Sigmoid colon (tissue), 7 donors: ENCODE results near the gene GRAMD4. TPM values are rescaled to one million over a fixed set of nuclear protein-coding genes. Genes with fewer than 3 reads are reported as not detected.

Experiments
- DNase-seq: peaks from one replicate; pipeline ENCODE4 v3.0.0-alpha.2; 2019
- H3K27ac ChIP-seq, 4 donors: fragments of 200-600 bp; sonication (generic); one replicate each; pipeline ENCODE4 v1.5.1; 2016 to 2019; ENCODE audit warnings: mild to moderate bottlenecking in 1 of 4
- H3K27me3 ChIP-seq, 3 donors: fragments of 200-600 bp; sonication (generic); one replicate each; pipeline ENCODE4 v1.5.1; 2019; ENCODE audit warnings: mild to moderate bottlenecking in 1 of 3
- H3K36me3 ChIP-seq, 4 donors: fragments of 200-600 bp; sonication (generic); one replicate each; pipeline ENCODE4 v1.5.1; 2016 to 2019
- H3K4me1 ChIP-seq, 4 donors: fragments of 200-600 bp; sonication (generic); one replicate each; pipeline ENCODE4 v1.5.1; 2017 to 2019
- H3K4me3 ChIP-seq, 4 donors: fragments of 200-600 bp; sonication (generic); one replicate each; pipeline ENCODE4 v1.5.1; 2017 to 2019; ENCODE audit warnings: mild to moderate bottlenecking in 2 of 4, moderate library complexity in 1 of 4
- H3K9me3 ChIP-seq, 4 donors: fragments of 200-600 bp in 3 of 4; sonication (generic) in 3 of 4; one replicate each; pipeline versions ENCODE4 v1.5.1 to v1.6.1; 2013 to 2019
- EP300 ChIP-seq, 4 donors: sonication (generic); formaldehyde crosslinking; IDR thresholded peaks; one replicate each; pipeline ENCODE4 v1.6.1; 2017; ENCODE audit warnings: antibody characterized with exemption in 4 of 4
- POLR2A ChIP-seq, 2 donors: fragments of 450-650 bp; IDR thresholded peaks; one replicate each; pipeline ENCODE4 v1.6.1; 2016; ENCODE audit warnings: antibody characterized with exemption in 2 of 2, mild to moderate bottlenecking in 2 of 2, moderate library complexity in 2 of 2
- POLR2AphosphoS5 ChIP-seq, 4 donors: sonication (generic); formaldehyde crosslinking; IDR thresholded peaks; one replicate each; pipeline ENCODE4 v1.6.1; 2017; ENCODE audit warnings: antibody characterized with exemption in 4 of 4
- WGBS, 2 donors: extraction: QIAGEN DNeasy Blood & Tissue Kit; methylation state at CpG; one replicate each; pipeline ENCODE4 v1.1.7; 2013; 5-methylcytosine and 5-hydroxymethylcytosine counted together
- intact Hi-C: fragments of 100-400 bp; cut with DNase I; formaldehyde crosslinking; loops from one replicate; pipeline ENCODE4 v1.15.1; 2023
- polyA plus RNA-seq, 3 donors: library from polyadenylated mRNA; stranded (reverse); fragments of 200-250 nt; gene quantifications; one replicate each; pipeline ENCODE4 v1.2.3, GENCODE V29; 2013
- total RNA-seq, 4 donors: library from RNA; depleted of rRNA; stranded (reverse); fragments of >200 nt; gene quantifications; one replicate each; pipeline ENCODE4 v1.1.0, GENCODE V29; 2016
- TF ChIP-seq, protein P1 (sequence below), 4 experiments: fragments of 450-650 bp in 3 of 4; fragments of 200-600 bp in 1 of 4; IDR thresholded peaks; one replicate each; pipeline ENCODE4 v1.5.1; 2016 to 2019; ENCODE audit warnings: antibody characterized with exemption in 4 of 4, mild to moderate bottlenecking in 3 of 4, moderate library complexity in 2 of 4
- donor health status: healthy with polysubstance abuse.
- donor health status: Bipolar disorder and iron deficiency.
- donor health status: healthy.

The GRAMD4 gene
- total and polyA plus RNA-seq, 7 donors = 11.6 to 57.2 (median 23.5) TPM

DNA sequence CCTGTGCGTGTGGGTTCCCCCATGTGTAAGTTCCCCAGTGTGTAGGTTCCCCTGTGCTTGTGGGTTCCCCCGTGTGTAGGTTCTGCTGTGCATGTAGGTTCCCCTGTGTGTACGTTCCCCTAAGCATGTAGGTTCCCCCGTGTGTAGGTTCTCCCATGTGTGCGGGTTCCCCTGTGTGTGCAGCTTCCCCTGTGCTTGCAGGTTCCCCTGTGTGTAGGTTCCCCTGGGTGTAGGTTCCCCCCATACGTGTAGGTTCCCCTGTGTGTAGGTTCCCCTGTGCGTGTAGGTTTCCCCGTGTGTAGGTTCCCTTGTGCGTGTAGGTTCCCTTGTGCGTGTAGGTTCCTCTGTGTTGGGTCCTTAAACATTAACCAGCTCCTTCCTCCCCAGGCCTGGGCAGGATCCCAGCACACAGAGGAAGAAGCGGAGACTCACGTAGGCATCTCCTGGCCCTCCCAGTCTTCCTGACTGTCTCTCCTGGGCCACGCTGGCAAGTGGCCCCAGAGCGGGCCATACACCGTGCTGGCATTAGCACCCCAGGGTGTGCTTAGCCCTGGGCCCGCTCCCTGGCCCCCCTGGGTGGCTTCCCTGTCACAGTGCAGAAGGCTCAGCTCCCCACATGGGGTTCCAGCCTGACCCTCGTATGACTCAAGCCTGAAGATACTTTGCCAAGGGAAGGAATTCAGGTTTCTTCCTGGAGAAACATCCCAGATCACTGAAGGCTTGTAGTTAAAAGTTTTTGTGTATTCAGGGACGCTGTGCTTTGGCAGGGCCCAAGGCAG, 2.8 kb upstream of the GRAMD4 start:
- TF ChIP-seq POLR2A (IDR thresholded peaks at IDR 0.05) = no peak
- TF ChIP-seq, protein P1, sequence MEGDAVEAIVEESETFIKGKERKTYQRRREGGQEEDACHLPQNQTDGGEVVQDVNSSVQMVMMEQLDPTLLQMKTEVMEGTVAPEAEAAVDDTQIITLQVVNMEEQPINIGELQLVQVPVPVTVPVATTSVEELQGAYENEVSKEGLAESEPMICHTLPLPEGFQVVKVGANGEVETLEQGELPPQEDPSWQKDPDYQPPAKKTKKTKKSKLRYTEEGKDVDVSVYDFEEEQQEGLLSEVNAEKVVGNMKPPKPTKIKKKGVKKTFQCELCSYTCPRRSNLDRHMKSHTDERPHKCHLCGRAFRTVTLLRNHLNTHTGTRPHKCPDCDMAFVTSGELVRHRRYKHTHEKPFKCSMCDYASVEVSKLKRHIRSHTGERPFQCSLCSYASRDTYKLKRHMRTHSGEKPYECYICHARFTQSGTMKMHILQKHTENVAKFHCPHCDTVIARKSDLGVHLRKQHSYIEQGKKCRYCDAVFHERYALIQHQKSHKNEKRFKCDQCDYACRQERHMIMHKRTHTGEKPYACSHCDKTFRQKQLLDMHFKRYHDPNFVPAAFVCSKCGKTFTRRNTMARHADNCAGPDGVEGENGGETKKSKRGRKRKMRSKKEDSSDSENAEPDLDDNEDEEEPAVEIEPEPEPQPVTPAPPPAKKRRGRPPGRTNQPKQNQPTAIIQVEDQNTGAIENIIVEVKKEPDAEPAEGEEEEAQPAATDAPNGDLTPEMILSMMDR (IDR thresholded peaks at IDR 0.05) = no peak
- TF ChIP-seq POLR2AphosphoS5 (IDR thresholded peaks at IDR 0.05) = no peak
- no peak for TF ChIP-seq EP300 (IDR thresholded peaks at IDR 0.05)
- Histone ChIP-seq H3K27ac (peak overlapping the region in 1 of 4 donors; percentile 43), H3K4me1 (peaks cover 0 to 54% (median 44%) of the 10 kb centered on the region in 4 donors), H3K27me3 (no peaks in the 10 kb centered on the region), H3K4me3 (no peak overlapping the region), H3K9me3 (no peaks in the 10 kb centered on the region), H3K36me3 (no peaks in the 10 kb centered on the region)
- 56 to 76% methylated on average over 18 of the region's 18 CpGs for WGBS, 2 donors
- no peak for DNase-seq
- intact Hi-C loops = no loop called here

DNA sequence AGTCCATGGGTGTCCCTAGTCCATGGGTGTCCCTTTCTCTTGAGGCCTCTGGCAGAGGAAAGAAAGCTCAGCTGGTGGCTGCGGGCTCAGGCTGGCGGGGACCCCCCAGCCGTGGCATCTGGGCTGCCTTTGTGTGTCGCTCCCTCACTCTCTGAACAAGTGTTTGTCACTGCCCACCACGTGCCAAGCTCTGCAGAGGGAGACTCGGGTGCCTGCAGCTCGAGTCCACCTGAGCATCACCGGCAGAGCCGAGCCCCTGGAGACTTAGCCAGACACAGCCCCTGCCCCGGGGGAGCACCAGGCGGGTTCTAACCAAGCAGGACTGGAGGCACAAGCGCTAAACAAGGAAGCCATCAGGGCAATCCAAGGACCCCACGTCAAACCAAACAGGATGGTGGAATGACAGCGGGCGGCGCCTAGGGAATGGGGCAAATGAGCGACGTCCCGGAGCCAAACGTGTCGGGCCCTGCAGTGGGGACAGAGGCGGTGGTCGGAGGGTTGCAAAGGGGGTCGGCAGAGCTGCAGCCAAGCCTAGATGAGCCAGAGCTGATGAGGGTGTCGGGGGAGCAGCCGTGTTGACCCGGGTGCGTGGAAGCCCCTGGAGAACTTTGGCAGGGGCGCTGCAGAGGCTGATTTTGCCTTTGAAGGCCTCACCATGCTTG, 2.1 kb upstream of the GRAMD4 start:
- no peak for TF ChIP-seq POLR2A (IDR thresholded peaks at IDR 0.05)
- TF ChIP-seq EP300 (IDR thresholded peaks at IDR 0.05) = no peak
- no peak for TF ChIP-seq POLR2AphosphoS5 (IDR thresholded peaks at IDR 0.05)
- TF ChIP-seq, protein P1 (IDR thresholded peaks at IDR 0.05) = no peak
- Histone ChIP-seq H3K27ac (peak overlapping the region in 2 of 4 donors; percentile 8 to 43), H3K4me1 (peaks cover 0 to 48% (median 37%) of the 10 kb centered on the region in 4 donors), H3K4me3 (no peak overlapping the region), H3K27me3 (no peaks in the 10 kb centered on the region), H3K9me3 (no peaks in the 10 kb centered on the region), H3K36me3 (no peaks in the 10 kb centered on the region)
- intact Hi-C loops = no loop called here
- WGBS, 2 donors = 89 to 92% methylated on average over 29 of the region's 29 CpGs
- DNase-seq = no peak

DNA sequence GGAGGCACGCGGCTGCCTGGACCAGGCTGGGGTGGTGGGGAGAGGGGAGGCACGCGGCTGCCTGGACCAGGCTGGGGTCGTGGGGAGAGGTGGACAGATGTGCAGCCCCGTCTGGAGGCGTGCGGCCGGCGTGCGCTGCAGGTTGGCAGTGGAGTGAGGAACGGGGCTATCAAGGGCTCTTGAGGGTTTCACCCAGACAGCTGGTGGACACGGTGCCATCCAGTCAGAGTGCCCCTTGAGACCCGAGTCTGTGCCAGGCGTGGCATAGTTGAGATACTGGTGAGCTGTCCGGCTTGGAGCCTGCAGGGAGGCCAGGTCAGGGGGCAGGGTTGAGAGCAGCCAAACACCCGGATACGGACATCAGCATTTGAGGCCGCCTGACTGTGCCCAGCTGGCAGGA, 1.5 kb upstream of the GRAMD4 start:
- H3K9me3 ChIP-seq = no peaks in the 10 kb centered on the region
- H3K36me3 ChIP-seq = no peaks in the 10 kb centered on the region
- DNase-seq = no peak
- peak overlapping the region in 2 of 4 donors; percentile 8 to 43 for H3K27ac ChIP-seq
- TF ChIP-seq POLR2A (IDR thresholded peaks at IDR 0.05) (no peak), EP300 (IDR thresholded peaks at IDR 0.05) (no peak), POLR2AphosphoS5 (IDR thresholded peaks at IDR 0.05) (no peak)
- TF ChIP-seq, protein P1 (IDR thresholded peaks at IDR 0.05) = no peak
- no peaks in the 10 kb centered on the region for H3K27me3 ChIP-seq
- H3K4me3 ChIP-seq = no peak overlapping the region
- intact Hi-C loops = no loop called here
- H3K4me1 ChIP-seq = peaks cover 0 to 43% (median 33%) of the 10 kb centered on the region in 4 donors
- 91% methylated on average over 19 of the region's 19 CpGs for WGBS, 2 donors

DNA sequence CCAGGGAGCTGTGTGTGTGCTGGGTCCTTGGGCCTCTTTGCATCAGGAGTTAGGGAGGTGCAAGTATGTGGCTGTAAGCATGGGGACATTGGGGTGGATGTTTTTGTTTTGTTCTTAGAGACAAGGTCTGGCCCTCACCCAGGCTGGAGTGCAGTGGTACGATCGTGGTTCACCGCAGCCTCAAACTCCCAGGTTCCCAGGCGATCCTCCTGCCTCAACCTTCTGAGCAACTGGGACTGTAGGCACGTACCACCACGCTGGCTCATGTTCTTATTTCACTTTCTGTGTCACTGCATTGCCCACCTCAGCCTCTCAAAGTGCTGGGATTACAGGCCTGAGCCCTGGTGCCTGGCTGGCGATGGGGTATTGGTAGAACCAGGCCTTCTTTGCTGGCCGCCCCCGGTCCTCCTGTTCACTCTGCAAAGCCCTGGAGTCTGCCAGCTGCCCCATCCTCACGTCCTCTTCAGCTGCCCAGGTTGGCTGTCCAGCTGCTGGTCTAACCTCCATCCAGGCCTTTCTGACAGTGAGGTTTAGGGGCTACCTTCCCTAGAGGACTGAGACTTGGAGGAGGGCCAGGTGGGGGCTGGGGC, 851 bp upstream of the GRAMD4 start:
- no peaks in the 10 kb centered on the region for H3K36me3 ChIP-seq
- DNase-seq = no peak
- no peaks in the 10 kb centered on the region for H3K9me3 ChIP-seq
- intact Hi-C loops = no loop called here
- 81 to 88% methylated on average over 10 of the region's 10 CpGs for WGBS, 2 donors
- no peak overlapping the region for H3K4me3 ChIP-seq
- peak overlapping the region; percentile 54 to 68 (median 56) for H3K27ac ChIP-seq
- H3K27me3 ChIP-seq = no peaks in the 10 kb centered on the region
- peaks cover 0 to 43% (median 33%) of the 10 kb centered on the region in 4 donors for H3K4me1 ChIP-seq
- TF ChIP-seq, protein P1 (IDR thresholded peaks at IDR 0.05) = no peak
- no peak for TF ChIP-seq EP300 (IDR thresholded peaks at IDR 0.05)
- no peak for TF ChIP-seq POLR2A (IDR thresholded peaks at IDR 0.05)
- no peak for TF ChIP-seq POLR2AphosphoS5 (IDR thresholded peaks at IDR 0.05)
